ENCODE measurements around the gene APOC3.
"Not testable (repeated sequence)": the region's sequence is repeated elsewhere in the genome, so short reads cannot be mapped to it uniquely, and the experiment has no call there.

APOC3 gene

DNA sequence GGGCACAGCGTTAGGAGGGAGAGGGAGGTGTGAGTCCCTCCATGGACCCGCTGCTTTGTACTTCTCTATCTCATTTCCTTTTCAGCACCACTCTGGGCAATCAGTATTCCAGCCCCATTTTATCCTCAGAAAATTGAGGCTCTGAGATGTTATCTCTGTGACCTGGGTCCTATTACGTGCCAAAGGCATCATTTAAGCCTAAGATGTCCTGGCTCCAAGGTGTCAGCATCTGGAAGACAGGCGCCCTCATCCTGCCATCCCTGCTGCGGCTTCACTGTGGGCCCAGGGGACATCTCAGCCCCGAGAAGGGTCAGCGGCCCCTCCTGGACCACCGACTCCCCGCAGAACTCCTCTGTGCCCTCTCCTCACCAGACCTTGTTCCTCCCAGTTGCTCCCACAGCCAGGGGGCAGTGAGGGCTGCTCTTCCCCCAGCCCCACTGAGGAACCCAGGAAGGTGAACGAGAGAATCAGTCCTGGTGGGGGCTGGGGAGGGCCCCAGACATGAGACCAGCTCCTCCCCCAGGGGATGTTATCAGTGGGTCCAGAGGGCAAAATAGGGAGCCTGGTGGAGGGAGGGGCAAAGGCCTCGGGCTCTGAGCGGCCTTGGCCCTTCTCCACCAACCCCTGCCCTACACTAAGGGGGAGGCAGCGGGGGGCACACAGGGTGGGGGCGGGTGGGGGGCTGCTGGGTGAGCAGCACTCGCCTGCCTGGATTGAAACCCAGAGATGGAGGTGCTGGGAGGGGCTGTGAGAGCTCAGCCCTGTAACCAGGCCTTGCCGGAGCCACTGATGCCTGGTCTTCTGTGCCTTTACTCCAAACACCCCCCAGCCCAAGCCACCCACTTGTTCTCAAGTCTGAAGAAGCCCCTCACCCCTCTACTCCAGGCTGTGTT, 829 bp upstream of the APOC3 start:
- H3K4me3 ChIP-seq (ENCODE audit: low read depth, low read length), result no peak overlapping the region

DNA sequence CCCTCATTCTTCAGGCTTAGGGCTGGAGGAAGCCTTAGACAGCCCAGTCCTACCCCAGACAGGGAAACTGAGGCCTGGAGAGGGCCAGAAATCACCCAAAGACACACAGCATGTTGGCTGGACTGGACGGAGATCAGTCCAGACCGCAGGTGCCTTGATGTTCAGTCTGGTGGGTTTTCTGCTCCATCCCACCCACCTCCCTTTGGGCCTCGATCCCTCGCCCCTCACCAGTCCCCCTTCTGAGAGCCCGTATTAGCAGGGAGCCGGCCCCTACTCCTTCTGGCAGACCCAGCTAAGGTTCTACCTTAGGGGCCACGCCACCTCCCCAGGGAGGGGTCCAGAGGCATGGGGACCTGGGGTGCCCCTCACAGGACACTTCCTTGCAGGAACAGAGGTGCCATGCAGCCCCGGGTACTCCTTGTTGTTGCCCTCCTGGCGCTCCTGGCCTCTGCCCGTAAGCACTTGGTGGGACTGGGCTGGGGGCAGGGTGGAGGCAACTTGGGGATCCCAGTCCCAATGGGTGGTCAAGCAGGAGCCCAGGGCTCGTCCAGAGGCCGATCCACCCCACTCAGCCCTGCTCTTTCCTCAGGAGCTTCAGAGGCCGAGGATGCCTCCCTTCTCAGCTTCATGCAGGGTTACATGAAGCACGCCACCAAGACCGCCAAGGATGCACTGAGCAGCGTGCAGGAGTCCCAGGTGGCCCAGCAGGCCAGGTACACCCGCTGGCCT, 641 bp downstream of the APOC3 start:
- no peak overlapping the region for H3K4me3 ChIP-seq (ENCODE audit: low read depth, low read length)

DNA sequence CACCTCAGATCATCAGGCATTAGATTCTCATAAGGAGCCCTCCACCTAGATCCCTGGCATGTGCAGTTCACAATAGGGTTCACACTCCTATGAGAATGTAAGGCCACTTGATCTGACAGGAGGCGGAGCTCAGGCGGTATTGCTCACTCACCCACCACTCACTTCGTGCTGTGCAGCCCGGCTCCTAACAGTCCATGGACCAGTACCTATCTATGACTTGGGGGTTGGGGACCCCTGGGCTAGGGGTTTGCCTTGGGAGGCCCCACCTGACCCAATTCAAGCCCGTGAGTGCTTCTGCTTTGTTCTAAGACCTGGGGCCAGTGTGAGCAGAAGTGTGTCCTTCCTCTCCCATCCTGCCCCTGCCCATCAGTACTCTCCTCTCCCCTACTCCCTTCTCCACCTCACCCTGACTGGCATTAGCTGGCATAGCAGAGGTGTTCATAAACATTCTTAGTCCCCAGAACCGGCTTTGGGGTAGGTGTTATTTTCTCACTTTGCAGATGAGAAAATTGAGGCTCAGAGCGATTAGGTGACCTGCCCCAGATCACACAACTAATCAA, 2.2 kb downstream of the APOC3 start:
- no peak overlapping the region for H3K4me3 ChIP-seq (ENCODE audit: low read depth, low read length)

DNA sequence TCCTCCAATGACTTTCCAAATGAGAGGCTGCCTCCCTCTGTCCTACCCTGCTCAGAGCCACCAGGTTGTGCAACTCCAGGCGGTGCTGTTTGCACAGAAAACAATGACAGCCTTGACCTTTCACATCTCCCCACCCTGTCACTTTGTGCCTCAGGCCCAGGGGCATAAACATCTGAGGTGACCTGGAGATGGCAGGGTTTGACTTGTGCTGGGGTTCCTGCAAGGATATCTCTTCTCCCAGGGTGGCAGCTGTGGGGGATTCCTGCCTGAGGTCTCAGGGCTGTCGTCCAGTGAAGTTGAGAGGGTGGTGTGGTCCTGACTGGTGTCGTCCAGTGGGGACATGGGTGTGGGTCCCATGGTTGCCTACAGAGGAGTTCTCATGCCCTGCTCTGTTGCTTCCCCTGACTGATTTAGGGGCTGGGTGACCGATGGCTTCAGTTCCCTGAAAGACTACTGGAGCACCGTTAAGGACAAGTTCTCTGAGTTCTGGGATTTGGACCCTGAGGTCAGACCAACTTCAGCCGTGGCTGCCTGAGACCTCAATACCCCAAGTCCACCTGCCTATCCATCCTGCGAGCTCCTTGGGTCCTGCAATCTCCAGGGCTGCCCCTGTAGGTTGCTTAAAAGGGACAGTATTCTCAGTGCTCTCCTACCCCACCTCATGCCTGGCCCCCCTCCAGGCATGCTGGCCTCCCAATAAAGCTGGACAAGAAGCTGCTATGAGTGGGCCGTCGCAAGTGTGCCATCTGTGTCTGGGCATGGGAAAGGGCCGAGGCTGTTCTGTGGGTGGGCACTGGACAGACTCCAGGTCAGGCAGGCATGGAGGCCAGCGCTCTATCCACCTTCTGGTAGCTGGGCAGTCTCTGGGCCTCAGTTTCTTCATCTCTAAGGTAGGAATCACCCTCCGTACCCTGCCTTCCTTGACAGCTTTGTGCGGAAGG, 2.9 kb downstream of the APOC3 start:
- no peak overlapping the region for H3K4me3 ChIP-seq (ENCODE audit: low read depth, low read length)

GRCh38 chr11:116833491-116833815, 3.7 kb downstream of the APOC3 start:
- no peak overlapping the region for H3K4me3 ChIP-seq (ENCODE audit: low read depth, low read length)

DNA sequence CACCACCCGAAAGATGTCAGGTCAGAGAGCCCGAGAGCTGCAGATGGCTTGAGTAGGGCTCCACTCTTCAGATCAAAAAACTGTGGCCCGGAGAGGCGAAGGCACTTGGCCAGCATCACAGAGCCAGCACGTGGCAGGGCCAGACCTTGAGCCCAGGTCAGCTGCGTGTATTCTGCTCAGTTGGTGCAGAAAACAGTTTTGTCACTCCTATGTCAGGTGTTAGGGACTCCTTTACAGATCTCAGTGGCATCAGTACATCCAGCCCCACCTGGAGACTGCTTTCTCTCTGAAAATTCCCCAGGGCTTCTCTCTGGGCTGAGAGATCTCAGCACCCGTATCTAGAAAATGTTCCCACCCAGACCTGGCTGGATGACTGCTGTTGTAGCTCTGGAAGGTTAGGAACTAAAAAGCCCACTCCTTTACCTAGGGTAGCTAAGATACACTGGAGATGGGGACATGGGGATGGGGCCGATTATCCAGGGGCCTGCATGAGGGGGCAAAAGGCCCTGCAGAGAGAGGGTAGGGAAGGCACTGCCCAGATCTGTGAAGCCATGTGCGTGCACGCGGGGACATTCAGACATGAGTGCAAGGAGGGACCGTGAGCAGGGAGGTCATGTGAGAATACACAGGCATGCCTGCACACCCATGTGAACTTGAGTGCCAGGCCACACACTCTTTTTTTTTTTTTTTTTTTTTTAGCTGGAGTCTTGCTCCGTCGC, 4.3 kb downstream of the APOC3 start:
- no peak overlapping the region for H3K4me3 ChIP-seq (ENCODE audit: low read depth, low read length)

GRCh38 chr11:116834535-116835041, 4.9 kb downstream of the APOC3 start:
- not testable (repeated sequence) for H3K4me3 ChIP-seq (ENCODE audit: low read depth, low read length)

GRCh38 chr11:116835042-116835772, 5.5 kb downstream of the APOC3 start:
- peak overlapping the region; percentile 43 for H3K4me3 ChIP-seq (ENCODE audit: low read depth, low read length)

DNA sequence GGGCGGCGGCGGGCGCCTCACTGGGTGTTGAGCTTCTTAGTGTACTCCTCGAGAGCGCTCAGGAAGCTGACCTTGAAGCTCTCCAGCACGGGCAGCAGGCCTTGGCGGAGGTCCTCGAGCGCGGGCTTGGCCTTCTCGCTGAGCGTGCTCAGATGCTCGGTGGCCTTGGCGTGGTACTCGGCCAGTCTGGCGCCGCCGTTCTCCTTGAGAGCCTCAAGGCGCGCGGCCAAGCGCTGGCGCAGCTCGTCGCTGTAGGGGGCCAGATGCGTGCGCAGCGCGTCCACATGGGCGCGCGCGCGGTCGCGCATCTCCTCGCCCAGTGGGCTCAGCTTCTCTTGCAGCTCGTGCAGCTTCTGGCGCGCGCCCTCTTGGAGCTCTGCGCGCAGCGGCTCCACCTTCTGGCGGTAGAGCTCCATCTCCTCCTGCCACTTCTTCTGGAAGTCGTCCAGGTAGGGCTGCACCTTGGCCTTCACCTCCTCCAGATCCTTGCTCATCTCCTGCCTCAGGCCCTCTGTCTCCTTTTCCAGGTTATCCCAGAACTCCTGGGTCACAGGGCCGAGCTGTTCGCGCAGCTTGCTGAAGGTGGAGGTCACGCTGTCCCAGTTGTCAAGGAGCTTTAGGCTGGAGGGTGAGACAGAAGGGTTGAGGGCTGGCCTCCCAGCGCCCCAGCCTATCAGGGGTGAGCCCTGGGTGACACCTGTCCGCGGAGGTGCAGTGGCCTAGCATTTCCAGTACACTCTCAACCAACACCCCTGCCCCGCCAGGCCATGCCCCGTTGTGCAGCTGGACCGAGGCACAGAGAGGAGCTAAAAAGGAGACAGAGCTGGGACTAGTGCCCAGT, 6.3 kb downstream of the APOC3 start:
- peak overlapping the region; percentile 43 for H3K4me3 ChIP-seq (ENCODE audit: low read depth, low read length)

- no peak overlapping the region for H3K4me3 ChIP-seq (ENCODE audit: low read depth, low read length)
Observed at GRCh38 chr11:116836632-116836991, 6.9 kb downstream of the APOC3 start.

DNA sequence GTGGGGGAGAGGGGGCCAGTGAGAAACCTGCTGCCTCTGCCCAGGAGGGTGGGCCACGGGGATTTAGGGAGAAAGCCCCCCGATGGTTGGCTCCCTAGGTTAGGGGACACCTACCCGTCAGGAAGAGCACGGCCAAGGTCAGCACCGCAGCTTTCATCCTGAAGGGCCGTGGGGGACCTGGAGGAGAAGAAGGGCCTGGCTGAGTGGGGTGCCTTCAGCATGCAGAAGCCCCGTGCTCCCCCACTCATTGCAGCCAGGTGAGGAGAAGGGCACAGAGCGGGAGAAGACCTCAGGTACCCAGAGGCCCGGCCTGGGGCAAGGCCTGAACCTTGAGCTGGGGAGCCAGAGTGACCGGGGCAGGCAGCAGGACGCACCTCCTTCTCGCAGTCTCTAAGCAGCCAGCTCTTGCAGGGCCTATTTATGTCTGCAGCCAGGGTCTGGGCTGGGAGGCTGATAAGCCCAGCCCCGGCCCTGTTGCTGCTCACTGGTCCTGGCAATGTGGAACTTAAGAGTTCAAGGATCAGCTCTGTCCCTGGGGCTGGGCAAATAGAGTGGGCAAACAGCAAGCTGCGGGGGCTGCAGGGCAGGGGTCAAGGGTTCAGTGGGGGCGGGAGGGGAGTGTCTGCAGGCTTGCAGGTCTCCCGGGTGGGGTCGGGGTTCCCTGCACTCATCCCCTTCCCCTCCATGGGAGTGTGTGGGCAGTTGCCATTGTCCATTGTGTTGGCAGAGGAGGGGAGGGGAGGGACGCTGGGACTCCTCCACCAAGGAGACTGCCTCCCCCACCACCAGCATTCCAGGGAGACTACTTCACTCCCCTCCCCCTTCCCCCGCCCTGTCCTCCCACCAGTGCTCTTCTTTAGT, 7.8 kb downstream of the APOC3 start, which contains the start of gene APOA1:
Gene APOA1 (minus strand): TSS at position 392 of the 861 bp plus-strand sequence. CDS start 235 bp downstream, at position 157.
- no peak within 1 kb of the TSS for H3K4me3 ChIP-seq (ENCODE audit: low read depth, low read length)

- H3K4me3 ChIP-seq (ENCODE audit: low read depth, low read length), result no peak overlapping the region
Observed at GRCh38 chr11:116838321-116839084, 8.8 kb downstream of the APOC3 start.

DNA sequence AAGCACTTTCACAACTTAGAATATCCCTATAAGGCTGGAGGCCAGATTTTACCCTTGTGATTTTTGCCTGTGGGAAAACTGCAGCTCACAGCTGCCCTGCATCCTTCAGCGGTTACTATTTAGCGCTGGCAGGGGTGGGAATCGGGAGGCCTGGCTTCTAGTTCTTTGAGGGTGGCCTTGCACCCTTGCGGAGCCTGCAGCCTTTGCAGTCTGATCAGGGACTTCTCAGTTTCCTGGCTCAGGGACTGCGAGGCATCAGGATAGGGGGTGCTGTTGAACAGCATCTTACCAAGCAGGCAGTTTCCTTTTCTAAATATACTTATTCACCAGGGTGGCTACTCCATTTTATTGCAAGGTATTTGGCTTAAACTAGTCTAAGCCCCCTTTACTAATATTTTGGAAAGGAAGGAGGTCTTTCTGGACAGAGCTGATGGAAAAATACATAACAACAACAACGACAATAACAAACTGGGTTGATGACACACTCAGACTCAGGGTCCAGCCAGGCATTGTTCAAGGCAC, 10.6 kb downstream of the APOC3 start:
- no peak overlapping the region for H3K4me3 ChIP-seq (ENCODE audit: low read depth, low read length)

GRCh38 chr11:116840746-116841296, 11.1 kb downstream of the APOC3 start:
- no peak overlapping the region for H3K4me3 ChIP-seq (ENCODE audit: low read depth, low read length)

DNA sequence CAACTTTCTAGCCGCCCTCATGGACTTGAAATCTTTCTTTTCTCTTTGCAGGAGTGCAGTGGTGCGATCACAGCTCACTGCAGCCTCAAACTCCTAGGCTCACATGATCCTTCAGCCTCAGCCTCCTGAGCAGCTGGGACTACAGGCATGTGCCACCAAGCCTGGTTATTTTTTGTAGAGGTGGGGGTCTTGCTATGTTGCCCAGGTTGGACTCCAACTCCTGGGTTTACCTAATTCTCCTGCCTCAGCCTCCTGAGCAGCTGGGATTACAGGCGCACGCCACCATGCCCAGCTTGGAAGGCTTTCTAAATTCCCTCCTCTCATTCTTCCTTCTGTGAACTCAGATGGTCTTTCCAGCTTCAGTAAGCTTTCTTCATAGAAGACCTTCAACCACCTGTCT, 12.4 kb downstream of the APOC3 start:
- H3K4me3 ChIP-seq (ENCODE audit: low read depth, low read length), result no peak overlapping the region

GRCh38 chr11:116842909-116843308, 13.2 kb downstream of the APOC3 start:
- no peak overlapping the region for H3K4me3 ChIP-seq (ENCODE audit: low read depth, low read length)
